ENCODE measurements around the gene CHAD.

Gene CHAD

GRCh38 chr17:50478391-50479381, 10.0 kb upstream of the CHAD start, which contains the start of gene RSAD1:
RSAD1 (plus strand) TSS chr17:50478860; CDS start chr17:50478885, 25 bp downstream.
- peak; percentile 88 for ATAC-seq
- peak; percentile 45; the same call in 1 of the 2 replicates for TF ChIP-seq ZC3H10 (CRISPR knock-in tag; IDR thresholded peaks at IDR 0.05)
- TF ChIP-seq, protein P1, sequence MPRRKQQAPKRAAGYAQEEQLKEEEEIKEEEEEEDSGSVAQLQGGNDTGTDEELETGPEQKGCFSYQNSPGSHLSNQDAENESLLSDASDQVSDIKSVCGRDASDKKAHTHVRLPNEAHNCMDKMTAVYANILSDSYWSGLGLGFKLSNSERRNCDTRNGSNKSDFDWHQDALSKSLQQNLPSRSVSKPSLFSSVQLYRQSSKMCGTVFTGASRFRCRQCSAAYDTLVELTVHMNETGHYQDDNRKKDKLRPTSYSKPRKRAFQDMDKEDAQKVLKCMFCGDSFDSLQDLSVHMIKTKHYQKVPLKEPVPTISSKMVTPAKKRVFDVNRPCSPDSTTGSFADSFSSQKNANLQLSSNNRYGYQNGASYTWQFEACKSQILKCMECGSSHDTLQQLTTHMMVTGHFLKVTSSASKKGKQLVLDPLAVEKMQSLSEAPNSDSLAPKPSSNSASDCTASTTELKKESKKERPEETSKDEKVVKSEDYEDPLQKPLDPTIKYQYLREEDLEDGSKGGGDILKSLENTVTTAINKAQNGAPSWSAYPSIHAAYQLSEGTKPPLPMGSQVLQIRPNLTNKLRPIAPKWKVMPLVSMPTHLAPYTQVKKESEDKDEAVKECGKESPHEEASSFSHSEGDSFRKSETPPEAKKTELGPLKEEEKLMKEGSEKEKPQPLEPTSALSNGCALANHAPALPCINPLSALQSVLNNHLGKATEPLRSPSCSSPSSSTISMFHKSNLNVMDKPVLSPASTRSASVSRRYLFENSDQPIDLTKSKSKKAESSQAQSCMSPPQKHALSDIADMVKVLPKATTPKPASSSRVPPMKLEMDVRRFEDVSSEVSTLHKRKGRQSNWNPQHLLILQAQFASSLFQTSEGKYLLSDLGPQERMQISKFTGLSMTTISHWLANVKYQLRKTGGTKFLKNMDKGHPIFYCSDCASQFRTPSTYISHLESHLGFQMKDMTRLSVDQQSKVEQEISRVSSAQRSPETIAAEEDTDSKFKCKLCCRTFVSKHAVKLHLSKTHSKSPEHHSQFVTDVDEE (CRISPR knock-in tag; IDR thresholded peaks at IDR 0.05) = peak; percentile 93; the same call in 1 of the 2 replicates
- 0 out of 2 replicates have a peak, but pooled peaks have one; percentile 32 for TF ChIP-seq BACH2 (CRISPR knock-in tag; IDR thresholded peaks at IDR 0.05; ENCODE audit: borderline replicate concordance)
- TF ChIP-seq GLIS3 (CRISPR knock-in tag; IDR thresholded peaks at IDR 0.05) = peak; percentile 68; the same call in 1 of the 2 replicates
- TF ChIP-seq RARB (CRISPR knock-in tag; IDR thresholded peaks at IDR 0.05) = no peak
- no peak for TF ChIP-seq ZNF565 (CRISPR knock-in tag; conservative IDR thresholded peaks at IDR 0.05; ENCODE audit: low read depth)
- 0 out of 2 replicates have a peak, but pooled peaks have one; percentile 23 for TF ChIP-seq ZFP30 (CRISPR knock-in tag; IDR thresholded peaks at IDR 0.05)
- peak; percentile 91; the same call in 1 of the 2 replicates for TF ChIP-seq CSDC2 (CRISPR knock-in tag; IDR thresholded peaks at IDR 0.05)
- no peak for TF ChIP-seq ARNTL (CRISPR knock-in tag; IDR thresholded peaks at IDR 0.05; ENCODE audit: borderline replicate concordance, low read depth)
- no peak for TF ChIP-seq ZNF8 (CRISPR knock-in tag; IDR thresholded peaks at IDR 0.05)
- TF ChIP-seq ISL1 (CRISPR knock-in tag; IDR thresholded peaks at IDR 0.05) = no peak
- TF ChIP-seq SNAI2 (CRISPR knock-in tag; IDR thresholded peaks at IDR 0.05) = peak; percentile 73; the same call in 1 of the 2 replicates
- TF ChIP-seq ZFP3 (CRISPR knock-in tag; IDR thresholded peaks at IDR 0.05) = peak; percentile 84; the same call in 1 of the 2 replicates
- no peak for TF ChIP-seq PPARA (CRISPR knock-in tag; IDR thresholded peaks at IDR 0.05; ENCODE audit: borderline replicate concordance)
- no peak for TF ChIP-seq TOX (CRISPR knock-in tag; IDR thresholded peaks at IDR 0.05; ENCODE audit: borderline replicate concordance)
- TF ChIP-seq PATZ1 (CRISPR knock-in tag; IDR thresholded peaks at IDR 0.05; ENCODE audit: borderline replicate concordance) = no peak

- TF ChIP-seq, protein P2, sequence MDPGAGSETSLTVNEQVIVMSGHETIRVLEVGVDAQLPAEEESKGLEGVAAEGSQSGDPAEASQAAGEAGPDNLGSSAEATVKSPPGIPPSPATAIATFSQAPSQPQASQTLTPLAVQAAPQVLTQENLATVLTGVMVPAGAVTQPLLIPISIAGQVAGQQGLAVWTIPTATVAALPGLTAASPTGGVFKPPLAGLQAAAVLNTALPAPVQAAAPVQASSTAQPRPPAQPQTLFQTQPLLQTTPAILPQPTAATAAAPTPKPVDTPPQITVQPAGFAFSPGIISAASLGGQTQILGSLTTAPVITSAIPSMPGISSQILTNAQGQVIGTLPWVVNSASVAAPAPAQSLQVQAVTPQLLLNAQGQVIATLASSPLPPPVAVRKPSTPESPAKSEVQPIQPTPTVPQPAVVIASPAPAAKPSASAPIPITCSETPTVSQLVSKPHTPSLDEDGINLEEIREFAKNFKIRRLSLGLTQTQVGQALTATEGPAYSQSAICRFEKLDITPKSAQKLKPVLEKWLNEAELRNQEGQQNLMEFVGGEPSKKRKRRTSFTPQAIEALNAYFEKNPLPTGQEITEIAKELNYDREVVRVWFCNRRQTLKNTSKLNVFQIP (CRISPR knock-in tag; IDR thresholded peaks at IDR 0.05; ENCODE audit: borderline replicate concordance, low read depth) = no peak
- TF ChIP-seq ZFP3 (CRISPR knock-in tag; IDR thresholded peaks at IDR 0.05) (no peak), GLIS3 (CRISPR knock-in tag; IDR thresholded peaks at IDR 0.05) (no peak), OSR1 (CRISPR knock-in tag; IDR thresholded peaks at IDR 0.05) (no peak), CSDC2 (CRISPR knock-in tag; IDR thresholded peaks at IDR 0.05) (no peak), ESRRG (CRISPR knock-in tag; IDR thresholded peaks at IDR 0.05) (no peak), ZNF565 (CRISPR knock-in tag; conservative IDR thresholded peaks at IDR 0.05; ENCODE audit: low read depth) (no peak), ZC3H10 (CRISPR knock-in tag; IDR thresholded peaks at IDR 0.05) (no peak), ISL1 (CRISPR knock-in tag; IDR thresholded peaks at IDR 0.05) (no peak), BACH2 (CRISPR knock-in tag; IDR thresholded peaks at IDR 0.05; ENCODE audit: borderline replicate concordance) (no peak), TCF4 (CRISPR knock-in tag; IDR thresholded peaks at IDR 0.05; ENCODE audit: borderline replicate concordance) (no peak), TOX (CRISPR knock-in tag; IDR thresholded peaks at IDR 0.05; ENCODE audit: borderline replicate concordance) (no peak), ZNF70 (CRISPR knock-in tag; IDR thresholded peaks at IDR 0.05) (no peak), PPARA (CRISPR knock-in tag; IDR thresholded peaks at IDR 0.05; ENCODE audit: borderline replicate concordance) (no peak)
- TF ChIP-seq, protein P3, sequence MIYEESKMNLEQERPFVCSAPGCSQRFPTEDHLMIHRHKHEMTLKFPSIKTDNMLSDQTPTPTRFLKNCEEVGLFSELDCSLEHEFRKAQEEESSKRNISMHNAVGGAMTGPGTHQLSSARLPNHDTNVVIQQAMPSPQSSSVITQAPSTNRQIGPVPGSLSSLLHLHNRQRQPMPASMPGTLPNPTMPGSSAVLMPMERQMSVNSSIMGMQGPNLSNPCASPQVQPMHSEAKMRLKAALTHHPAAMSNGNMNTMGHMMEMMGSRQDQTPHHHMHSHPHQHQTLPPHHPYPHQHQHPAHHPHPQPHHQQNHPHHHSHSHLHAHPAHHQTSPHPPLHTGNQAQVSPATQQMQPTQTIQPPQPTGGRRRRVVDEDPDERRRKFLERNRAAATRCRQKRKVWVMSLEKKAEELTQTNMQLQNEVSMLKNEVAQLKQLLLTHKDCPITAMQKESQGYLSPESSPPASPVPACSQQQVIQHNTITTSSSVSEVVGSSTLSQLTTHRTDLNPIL (CRISPR knock-in tag; IDR thresholded peaks at IDR 0.05; ENCODE audit: low read depth) = no peak
- TF ChIP-seq, protein P1 (CRISPR knock-in tag; IDR thresholded peaks at IDR 0.05) = no peak
- ATAC-seq = no peak
Measured at GRCh38 chr17:50477976-50478375, 9.3 kb upstream of the CHAD start.

Data from SK-N-SH treated with all-trans-retinoic acid at 6 μM for 48 hours (cell line).